ENCODE measurements around the gene RAX2.

The RAX2 gene

DNA sequence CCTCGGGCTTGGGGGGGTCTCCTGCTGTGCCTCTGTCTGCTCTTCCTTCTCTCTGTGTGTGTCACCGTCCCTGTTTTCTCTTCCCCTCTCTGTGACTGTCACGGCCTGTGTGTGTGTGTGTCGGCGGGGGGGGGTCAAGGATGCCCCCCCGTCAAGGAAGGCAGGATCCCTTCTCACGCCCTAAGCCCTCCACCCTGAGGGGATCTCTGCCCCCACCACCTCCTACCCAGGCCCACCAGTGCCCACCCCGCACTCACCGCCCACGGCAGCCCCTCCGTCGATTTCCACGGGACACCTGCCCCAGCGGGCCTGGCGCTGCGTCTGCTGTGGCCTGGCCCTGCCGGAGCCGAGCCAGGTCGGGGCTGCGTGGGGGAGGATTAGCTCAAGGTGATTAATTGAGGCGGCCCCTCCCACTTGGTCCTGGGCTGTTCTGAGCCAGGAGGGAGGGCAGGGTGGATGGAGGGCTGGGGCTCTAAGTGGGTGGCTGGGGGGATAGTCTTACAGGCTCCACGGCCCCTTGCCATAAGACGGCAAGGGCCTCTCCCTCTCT is at the start of gene RAX2:
RAX2 (minus strand) TSS at position 323 of the 550 bp plus-strand sequence. CDS start 486 bp downstream, outside the sequence.
- TF ChIP-seq, protein P1, sequence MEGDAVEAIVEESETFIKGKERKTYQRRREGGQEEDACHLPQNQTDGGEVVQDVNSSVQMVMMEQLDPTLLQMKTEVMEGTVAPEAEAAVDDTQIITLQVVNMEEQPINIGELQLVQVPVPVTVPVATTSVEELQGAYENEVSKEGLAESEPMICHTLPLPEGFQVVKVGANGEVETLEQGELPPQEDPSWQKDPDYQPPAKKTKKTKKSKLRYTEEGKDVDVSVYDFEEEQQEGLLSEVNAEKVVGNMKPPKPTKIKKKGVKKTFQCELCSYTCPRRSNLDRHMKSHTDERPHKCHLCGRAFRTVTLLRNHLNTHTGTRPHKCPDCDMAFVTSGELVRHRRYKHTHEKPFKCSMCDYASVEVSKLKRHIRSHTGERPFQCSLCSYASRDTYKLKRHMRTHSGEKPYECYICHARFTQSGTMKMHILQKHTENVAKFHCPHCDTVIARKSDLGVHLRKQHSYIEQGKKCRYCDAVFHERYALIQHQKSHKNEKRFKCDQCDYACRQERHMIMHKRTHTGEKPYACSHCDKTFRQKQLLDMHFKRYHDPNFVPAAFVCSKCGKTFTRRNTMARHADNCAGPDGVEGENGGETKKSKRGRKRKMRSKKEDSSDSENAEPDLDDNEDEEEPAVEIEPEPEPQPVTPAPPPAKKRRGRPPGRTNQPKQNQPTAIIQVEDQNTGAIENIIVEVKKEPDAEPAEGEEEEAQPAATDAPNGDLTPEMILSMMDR (IDR thresholded peaks at IDR 0.05; ENCODE audit: control extremely low read depth, extremely low read depth, low read depth, missing control alignments), result no peak
- ChIA-PET POLR2A (no interaction called here), CTCF (interaction anchor here (4.2 kb wide), 1 partner anchor 9 kb away, joined by 15 read pairs; the partner anchor contains the start of gene MRPL54)
- no peak for DNase-seq (ENCODE audit: extremely low spot score)

DNA sequence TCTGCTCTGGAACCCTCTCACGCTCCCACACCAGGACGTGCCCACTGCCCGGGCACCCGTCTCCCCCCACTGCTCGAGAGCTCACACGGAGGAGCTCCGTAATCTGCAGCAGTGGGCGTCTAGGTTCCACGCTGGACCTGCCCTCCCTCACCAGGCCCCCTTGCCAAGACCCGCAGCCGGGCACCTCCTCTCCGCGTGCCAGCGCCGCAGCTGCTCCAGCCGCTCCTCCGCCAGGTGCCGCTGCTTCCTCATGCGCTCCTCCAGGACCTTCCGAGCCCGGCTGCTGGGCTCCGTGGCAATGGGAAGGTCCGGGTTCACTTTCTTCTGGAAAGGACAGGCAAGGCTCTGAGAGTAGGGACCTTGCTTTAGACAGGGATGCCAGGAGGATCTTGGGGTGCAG is 49.1 kb upstream of the RAX2 start:
- TF ChIP-seq, protein P1 (IDR thresholded peaks at IDR 0.05; ENCODE audit: control extremely low read depth, extremely low read depth, low read depth, missing control alignments), result no peak
- ChIA-PET POLR2A (no interaction called here), CTCF (interaction anchor here (0.9 to 2.7 kb wide), 9 partner anchors 9 to 58 kb away, joined by 3 to 19 read pairs (median 5); partner anchors contain the start of genes APBA3 and MRPL54)
- no peak for DNase-seq (ENCODE audit: extremely low spot score)

GRCh38 chr19:3819989-3820388 is 48.0 kb upstream of the RAX2 start:
- no peak for DNase-seq (ENCODE audit: extremely low spot score)
- ChIA-PET CTCF (no interaction called here), POLR2A (no interaction called here)
- TF ChIP-seq, protein P1 (IDR thresholded peaks at IDR 0.05; ENCODE audit: control extremely low read depth, extremely low read depth, low read depth, missing control alignments), result no peak

GRCh38 chr19:3818918-3819317 is 46.9 kb upstream of the RAX2 start:
- no peak for DNase-seq (ENCODE audit: extremely low spot score)
- TF ChIP-seq, protein P1 (IDR thresholded peaks at IDR 0.05; ENCODE audit: control extremely low read depth, extremely low read depth, low read depth, missing control alignments), result no peak
- ChIA-PET POLR2A (no interaction called here), CTCF (interaction anchor here (1.1 to 1.9 kb wide), 4 partner anchors 8 to 124 kb away, joined by 3 to 8 read pairs (median 4); no protein-coding TSS in a partner anchor)

- ChIA-PET CTCF (interaction anchor here (1.0 to 1.9 kb wide), 5 partner anchors 9 to 125 kb away, joined by 3 to 8 read pairs (median 4); no protein-coding TSS in a partner anchor), POLR2A (no interaction called here)
- TF ChIP-seq, protein P1 (IDR thresholded peaks at IDR 0.05; ENCODE audit: control extremely low read depth, extremely low read depth, low read depth, missing control alignments), result no peak
- DNase-seq (ENCODE audit: extremely low spot score), result no peak
Observed at GRCh38 chr19:3818466-3818865, 46.4 kb upstream of the RAX2 start.

DNA sequence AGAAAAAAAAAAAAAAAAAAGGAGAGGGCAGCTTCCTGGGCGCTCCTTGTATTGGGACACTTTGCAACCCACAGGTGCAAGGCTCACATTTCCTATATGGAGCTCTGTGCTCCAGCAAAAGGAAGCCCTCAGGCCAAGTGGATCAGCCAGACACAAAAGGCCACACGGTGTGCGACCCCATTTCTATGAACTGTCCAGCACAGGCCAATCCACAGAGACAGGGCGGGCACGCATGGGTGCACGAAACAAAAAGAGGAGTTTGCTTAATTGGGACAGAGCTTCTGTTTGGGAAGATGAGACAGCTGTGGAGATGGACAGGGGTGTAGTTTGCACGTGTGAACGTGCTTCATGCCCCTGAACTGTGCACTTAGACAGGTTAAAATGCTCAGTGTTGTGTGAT is 45.7 kb upstream of the RAX2 start:
- ChIA-PET CTCF (interaction anchor here (1.0 to 1.9 kb wide), 3 partner anchors 9 to 24 kb away, joined by 3 to 8 read pairs (median 4); no protein-coding TSS in a partner anchor), POLR2A (no interaction called here)
- TF ChIP-seq, protein P1 (IDR thresholded peaks at IDR 0.05; ENCODE audit: control extremely low read depth, extremely low read depth, low read depth, missing control alignments), result no peak
- DNase-seq (ENCODE audit: extremely low spot score), result no peak
